Measurements from ENCODE around the gene RFNG. TPM values are rescaled to one million over a fixed set of nuclear protein-coding genes. Genes with fewer than 3 reads are reported as not detected.

Gene RFNG
- total RNA-seq, 8 experiments from 2014 or later = 19.3 to 38.6 (median 28.5) TPM

GRCh38 chr17:82005701-82006348 is 45.8 kb downstream of the RFNG start:
- WGBS, 10 experiments = 73 to 100% (median 86%) methylated on average over 1 to 10 of the region's 30 CpGs; no CpG with 5 or more reads in 4 of the 10 experiments
- Histone ChIP-seq H3K4me3 (no peak overlapping the region), H3K4me1 (replicated peaks in 1 of 2) (peaks cover 0 to 22% of the 10 kb centered on the region in 2 donors), H3K27ac (no peak overlapping the region)
- ATAC-seq (replicated peaks in 6 of 8) = no peak
- in situ Hi-C loops (cut with MboI; ENCODE audit: low pct_unique_long_range_greater_than_20kb in 2 of 9, low sequenced_read_pairs in 9 of 9, unreplicated experiment in 9 of 9) = no loop called here

- H3K4me1 ChIP-seq (replicated peaks in 1 of 2) = peaks cover 0 to 22% of the 10 kb centered on the region in 2 donors
- H3K27ac ChIP-seq = no peak overlapping the region
- ATAC-seq (replicated peaks in 6 of 8) = no peak
- 60 to 100% (median 80%) methylated on average over 1 to 2 of the region's 41 CpGs; no CpG with 5 or more reads in 5 of the 10 experiments for WGBS, 10 experiments
- in situ Hi-C loops (cut with MboI; ENCODE audit: low pct_unique_long_range_greater_than_20kb in 2 of 9, low sequenced_read_pairs in 9 of 9, unreplicated experiment in 9 of 9) = no loop called here
- H3K4me3 ChIP-seq = no peak overlapping the region
Observed at GRCh38 chr17:82004517-82005455, 46.8 kb downstream of the RFNG start.

DNA sequence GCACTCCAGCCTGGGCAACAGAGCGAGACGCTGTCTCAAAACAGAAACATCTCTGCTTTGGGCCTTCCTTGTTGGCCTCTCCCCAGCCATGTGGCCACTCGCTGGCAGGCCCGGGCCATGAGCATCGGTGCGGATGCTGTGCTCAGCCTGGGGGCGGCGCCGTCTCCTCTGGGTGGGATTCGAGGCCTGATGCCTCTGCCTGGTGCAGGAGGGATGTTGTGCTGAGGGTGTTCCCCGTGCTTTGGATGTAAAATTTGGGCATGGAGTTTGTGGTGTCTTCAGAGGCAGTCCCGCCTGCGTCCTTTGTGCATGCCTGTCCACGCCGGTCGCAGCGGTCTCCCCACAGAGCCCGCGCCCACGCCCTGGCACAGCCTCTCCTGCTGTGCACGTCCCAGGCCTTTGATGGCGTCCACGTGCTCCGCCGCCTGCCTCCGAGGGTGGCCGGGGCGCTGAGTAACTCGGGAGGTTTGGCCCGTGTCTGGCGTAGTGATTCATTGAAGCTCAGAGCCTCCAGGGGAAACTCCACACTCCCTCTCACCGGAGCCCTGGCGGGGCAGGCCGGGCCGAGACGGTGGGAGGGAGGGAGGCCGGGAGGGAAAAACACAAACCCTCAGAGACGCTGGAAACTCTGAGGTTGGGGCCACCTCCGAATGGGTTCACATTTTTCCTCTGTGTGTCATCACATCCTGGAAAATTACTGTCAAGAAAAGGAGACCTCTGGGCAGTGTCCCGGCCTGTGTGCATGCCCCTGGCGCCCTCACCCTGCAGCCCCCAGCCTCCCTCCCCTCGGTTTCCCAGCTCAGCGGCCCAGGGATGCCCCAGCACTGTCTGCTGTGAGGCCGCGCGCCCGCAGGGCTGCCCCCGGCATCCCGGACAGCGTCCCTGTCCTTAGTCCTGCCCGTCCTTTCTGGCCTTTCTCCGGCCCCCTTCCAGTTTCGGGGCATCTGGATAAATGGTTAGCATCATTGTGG is 47.9 kb downstream of the RFNG start:
- H3K4me1 ChIP-seq (replicated peaks in 1 of 2) = peaks cover 0 to 22% of the 10 kb centered on the region in 2 donors
- in situ Hi-C loops (cut with MboI; ENCODE audit: low pct_unique_long_range_greater_than_20kb in 2 of 9, low sequenced_read_pairs in 9 of 9, unreplicated experiment in 9 of 9) = no loop called here
- H3K4me3 ChIP-seq = no peak overlapping the region
- 10 to 79% (median 60%) methylated on average over 2 to 32 of the region's 53 CpGs; no CpG with 5 or more reads in 5 of the 10 experiments for WGBS, 10 experiments
- ATAC-seq (replicated peaks in 6 of 8) = peak; percentile 78 to 96 (median 87)
- peak overlapping the region in 1 of 2 donors; percentile 37 for H3K27ac ChIP-seq

DNA sequence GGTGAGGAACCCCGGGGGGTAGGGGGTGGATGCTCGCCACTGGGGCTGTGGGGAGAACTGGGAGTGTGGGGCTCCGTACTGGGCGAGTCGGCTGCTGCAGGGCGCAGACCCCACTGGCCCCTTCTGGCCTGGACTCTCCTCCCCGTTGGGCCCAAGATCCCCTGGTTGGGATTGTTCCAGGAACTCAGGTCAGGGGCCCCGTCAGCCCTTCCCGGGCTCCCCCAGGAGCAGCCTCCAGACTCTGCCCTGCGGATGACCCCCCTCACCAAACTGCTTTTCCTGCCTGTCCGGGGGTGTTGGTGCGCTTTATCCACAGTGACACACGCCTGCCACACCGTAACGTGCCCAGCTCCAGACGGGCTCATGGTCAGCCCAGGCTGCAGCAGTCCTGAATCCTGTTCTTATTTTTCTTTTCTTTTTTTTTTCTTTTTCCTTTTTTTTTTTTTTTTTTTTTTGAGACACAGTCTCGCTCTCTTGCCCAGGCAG is 50.0 kb downstream of the RFNG start:
- no peak overlapping the region for H3K4me3 ChIP-seq
- H3K27ac ChIP-seq = no peak overlapping the region
- no peak for ATAC-seq (replicated peaks in 6 of 8)
- in situ Hi-C loops (cut with MboI; ENCODE audit: low pct_unique_long_range_greater_than_20kb in 2 of 9, low sequenced_read_pairs in 9 of 9, unreplicated experiment in 9 of 9) = no loop called here
- H3K4me1 ChIP-seq (replicated peaks in 1 of 2) = peaks cover 0 to 14% of the 10 kb centered on the region in 2 donors
- 40 to 100% (median 97%) methylated on average over 1 to 9 of the region's 17 CpGs; no CpG with 5 or more reads in 1 of the 10 experiments for WGBS, 10 experiments

DNA sequence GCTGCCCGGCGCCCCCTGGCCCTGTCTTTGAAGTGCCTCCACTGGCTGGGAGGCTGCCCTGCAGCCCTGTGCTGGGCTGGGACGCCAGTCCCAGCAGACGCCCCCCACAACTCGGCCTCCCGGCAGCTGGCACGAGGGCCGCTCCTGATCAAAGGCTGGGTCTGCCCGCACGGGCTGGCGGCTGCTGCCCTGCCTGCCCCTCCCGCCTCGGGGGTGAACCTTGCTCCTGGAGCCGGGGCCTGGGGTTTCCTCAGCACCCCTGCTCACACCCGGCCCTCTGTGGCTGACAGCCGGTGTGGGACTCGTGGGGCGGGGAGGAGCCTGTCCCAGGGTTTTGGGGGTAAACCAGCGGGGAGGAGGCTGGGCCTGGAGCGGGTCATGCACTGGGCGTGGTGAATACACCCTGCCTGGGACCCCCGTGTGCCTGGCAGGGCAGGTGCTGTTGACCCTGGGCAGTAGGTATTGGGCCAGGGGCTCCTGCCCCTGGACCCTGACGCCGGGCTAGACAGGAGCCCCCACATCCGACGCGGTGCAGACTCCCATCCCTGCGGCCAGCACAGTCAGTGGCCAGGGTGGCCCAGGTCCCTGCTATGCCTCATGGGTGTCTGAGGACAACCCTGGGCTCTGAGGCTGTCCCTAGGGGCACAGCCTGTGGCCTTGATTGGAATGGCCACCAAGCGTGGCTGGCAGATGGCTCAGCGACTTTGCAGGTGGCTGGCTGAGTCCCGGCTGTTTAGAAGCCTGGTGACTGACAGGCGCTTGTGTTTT is 50.6 kb downstream of the RFNG start:
- in situ Hi-C loops (cut with MboI; ENCODE audit: low pct_unique_long_range_greater_than_20kb in 2 of 9, low sequenced_read_pairs in 9 of 9, unreplicated experiment in 9 of 9) = no loop called here
- ATAC-seq (replicated peaks in 6 of 8) = no peak
- WGBS, 10 experiments = 60 to 80% methylated on average over 1 to 2 of the region's 32 CpGs; no CpG with 5 or more reads in 8 of the 10 experiments
- no peak overlapping the region for H3K4me3 ChIP-seq
- H3K27ac ChIP-seq = no peak overlapping the region
- H3K4me1 ChIP-seq (replicated peaks in 1 of 2) = peaks cover 0 to 12% of the 10 kb centered on the region in 2 donors

DNA sequence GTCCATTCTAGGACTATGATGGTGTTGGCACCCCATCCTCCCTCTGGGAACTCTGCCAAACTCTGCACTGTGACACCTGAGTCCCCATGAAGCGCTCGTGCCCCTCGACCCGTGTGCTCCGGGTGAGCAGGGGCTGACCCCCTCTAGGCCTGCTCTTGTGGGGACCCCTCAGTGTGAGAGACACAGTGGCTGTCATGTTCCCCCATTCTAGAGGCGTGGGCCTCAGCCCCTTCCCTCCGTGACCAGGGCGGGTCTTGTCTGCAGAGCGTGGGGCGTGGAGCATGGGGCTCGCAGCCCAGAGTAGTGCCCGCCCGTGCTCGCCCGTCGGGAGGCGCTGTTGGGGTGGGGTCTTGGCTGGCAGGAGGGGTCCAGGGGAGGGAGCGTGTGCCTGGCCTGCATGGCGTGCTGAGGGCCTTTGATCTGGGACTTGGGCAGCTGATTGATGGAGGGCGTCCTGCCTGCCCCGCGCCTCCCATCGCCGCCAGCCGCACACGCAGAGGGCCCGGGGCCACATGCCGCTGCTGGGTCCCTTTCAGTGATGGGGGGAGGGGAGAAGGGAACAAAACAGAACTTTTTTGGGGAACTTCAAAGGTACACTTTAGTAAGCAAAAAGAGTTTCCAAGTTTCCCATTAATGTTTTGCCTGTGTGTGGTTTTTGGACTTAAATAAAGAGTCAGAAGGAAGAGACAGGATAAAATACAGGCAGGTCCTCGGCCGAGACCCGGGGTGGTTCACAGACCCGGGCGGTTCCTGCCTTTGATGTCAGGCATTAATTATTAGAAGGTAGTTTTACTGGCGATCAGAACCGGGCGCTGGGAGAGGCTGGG is 51.4 kb downstream of the RFNG start:
- no peak for ATAC-seq (replicated peaks in 6 of 8)
- Histone ChIP-seq H3K4me1 (replicated peaks in 1 of 2) (peaks cover under 1 to 12% of the 10 kb centered on the region in 2 donors), H3K27ac (no peak overlapping the region), H3K4me3 (no peak overlapping the region)
- WGBS, 10 experiments = 40 to 80% (median 70%) methylated on average over 1 to 6 of the region's 36 CpGs; no CpG with 5 or more reads in 5 of the 10 experiments
- in situ Hi-C loops (cut with MboI; ENCODE audit: low pct_unique_long_range_greater_than_20kb in 2 of 9, low sequenced_read_pairs in 9 of 9, unreplicated experiment in 9 of 9) = no loop called here

- 80 to 100% (median 80%) methylated on average over 1 to 6 of the region's 12 CpGs; no CpG with 5 or more reads in 5 of the 10 experiments for WGBS, 10 experiments
- Histone ChIP-seq H3K4me3 (no peak overlapping the region), H3K27ac (no peak overlapping the region), H3K4me1 (replicated peaks in 1 of 2) (peaks cover 7 to 12% of the 10 kb centered on the region in 2 donors)
- ATAC-seq (replicated peaks in 6 of 8) = no peak
- in situ Hi-C loops (cut with MboI; ENCODE audit: low pct_unique_long_range_greater_than_20kb in 2 of 9, low sequenced_read_pairs in 9 of 9, unreplicated experiment in 9 of 9) = no loop called here
Observed at GRCh38 chr17:81999587-81999975, 52.0 kb downstream of the RFNG start.

DNA sequence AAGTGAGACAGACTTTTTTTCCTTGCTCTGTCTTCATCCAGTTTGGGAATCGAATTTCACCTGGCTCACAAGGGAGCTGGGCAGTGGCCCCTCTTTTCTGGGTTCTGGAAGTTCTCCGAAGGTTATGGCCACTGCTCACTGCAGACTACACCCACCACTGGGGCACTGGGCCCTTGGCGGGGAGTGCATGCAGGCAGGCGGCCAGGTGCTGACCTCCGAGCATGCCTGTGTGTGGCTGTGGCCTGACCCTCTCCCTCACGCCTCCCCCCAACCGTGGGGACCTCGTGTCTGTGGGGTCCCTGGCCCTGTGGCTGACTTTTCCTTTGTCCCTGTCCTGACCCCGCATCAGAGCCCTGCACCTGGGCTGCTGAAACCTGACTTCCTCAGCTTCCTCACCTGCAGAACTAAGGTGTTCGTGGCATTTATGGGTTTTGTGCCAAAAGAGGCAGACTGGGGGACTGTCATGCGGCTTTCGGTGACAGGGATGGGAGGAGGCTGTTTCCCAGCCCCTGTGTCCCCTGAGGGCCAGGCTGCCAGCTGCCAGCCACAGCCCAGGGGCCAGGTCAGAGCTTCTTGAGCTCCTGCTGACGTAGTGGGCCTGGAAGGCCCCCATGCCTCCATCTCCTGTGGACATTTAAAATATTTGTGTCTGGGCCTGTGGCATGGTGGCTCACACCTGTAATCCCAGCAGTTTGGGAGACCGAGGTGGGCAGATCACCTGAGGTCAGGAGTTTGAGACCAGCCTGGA is 52.7 kb downstream of the RFNG start:
- in situ Hi-C loops (cut with MboI; ENCODE audit: low pct_unique_long_range_greater_than_20kb in 2 of 9, low sequenced_read_pairs in 9 of 9, unreplicated experiment in 9 of 9) = no loop called here
- H3K4me3 ChIP-seq = no peak overlapping the region
- 73 to 100% (median 88%) methylated on average over 1 to 9 of the region's 14 CpGs; no CpG with 5 or more reads in 2 of the 10 experiments for WGBS, 10 experiments
- no peak overlapping the region for H3K27ac ChIP-seq
- peaks cover 7 to 8% of the 10 kb centered on the region in 2 donors for H3K4me1 ChIP-seq (replicated peaks in 1 of 2)
- ATAC-seq (replicated peaks in 6 of 8) = no peak

DNA sequence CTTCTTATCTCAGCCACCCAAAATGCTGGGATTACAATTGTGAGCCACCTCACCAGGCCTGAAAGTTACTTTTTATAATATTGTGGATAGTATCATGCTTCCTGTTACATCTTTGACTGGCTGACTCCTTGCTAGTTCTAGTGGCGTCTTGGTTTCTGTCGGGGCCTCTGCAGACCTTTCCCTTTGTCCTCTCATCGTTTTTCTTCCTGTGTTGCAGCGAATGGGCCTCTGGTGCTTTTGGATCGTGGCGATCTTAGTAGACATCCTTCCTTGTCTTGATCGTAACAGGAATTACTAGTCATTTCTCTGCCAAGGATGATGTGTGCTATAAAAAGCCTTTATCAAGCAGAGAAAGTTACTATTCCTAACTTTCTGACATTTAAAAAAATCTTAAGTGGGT is 53.4 kb downstream of the RFNG start:
- in situ Hi-C loops (cut with MboI; ENCODE audit: low pct_unique_long_range_greater_than_20kb in 2 of 9, low sequenced_read_pairs in 9 of 9, unreplicated experiment in 9 of 9) = no loop called here
- 33 to 98% (median 80%) methylated on average over 1 to 7 of the region's 7 CpGs; no CpG with 5 or more reads in 2 of the 10 experiments for WGBS, 10 experiments
- H3K4me3 ChIP-seq = no peak overlapping the region

More for the DNA sequence above, 53.4 kb downstream of the RFNG start:
- H3K27ac ChIP-seq = no peak overlapping the region
- peaks cover under 1 to 8% of the 10 kb centered on the region in 2 donors for H3K4me1 ChIP-seq (replicated peaks in 1 of 2)
- ATAC-seq (replicated peaks in 6 of 8) = no peak

Data from motor neuron (in vitro differentiated cells).